HTR-8/SVneo (cell line): ENCODE data around the gene B3GALT6.
A peak's percentile ranks its signal among the peaks of the same experiment; 100 is the strongest.
"Not testable (repeated sequence)": the region's sequence is repeated elsewhere in the genome, so short reads cannot be mapped to it uniquely, and the experiment has no call there.

Source experiments
- DNase-seq: peaks from one replicate; pipeline ENCODE4 v3.0.0; 2011; ENCODE audit warnings: low spot score, mixed read lengths; ENCODE audit not compliant: insufficient read length
- FAIRE-seq: peaks from 2 replicates; lab custom pipeline; 2011; peaks lifted over from hg19 to GRCh38; lab: Jason Lieb, UNC

B3GALT6 gene

DNA sequence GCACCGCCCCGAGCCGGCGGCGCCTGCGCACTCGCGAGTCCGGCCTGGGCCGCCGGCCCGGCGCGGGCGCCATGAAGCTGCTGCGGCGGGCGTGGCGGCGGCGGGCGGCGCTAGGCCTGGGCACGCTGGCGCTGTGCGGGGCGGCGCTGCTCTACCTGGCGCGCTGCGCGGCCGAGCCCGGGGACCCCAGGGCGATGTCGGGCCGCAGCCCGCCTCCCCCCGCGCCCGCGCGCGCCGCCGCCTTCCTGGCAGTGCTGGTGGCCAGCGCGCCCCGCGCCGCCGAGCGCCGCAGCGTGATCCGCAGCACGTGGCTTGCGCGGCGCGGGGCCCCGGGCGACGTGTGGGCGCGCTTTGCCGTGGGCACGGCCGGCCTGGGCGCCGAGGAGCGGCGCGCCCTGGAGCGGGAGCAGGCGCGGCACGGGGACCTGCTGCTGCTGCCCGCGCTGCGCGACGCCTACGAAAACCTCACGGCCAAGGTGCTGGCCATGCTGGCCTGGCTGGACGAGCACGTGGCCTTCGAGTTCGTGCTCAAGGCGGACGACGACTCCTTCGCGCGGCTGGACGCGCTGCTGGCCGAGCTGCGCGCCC lies at the start of gene B3GALT6:
Gene B3GALT6, plus strand, starts transcription at position 30 of the 588 bp plus-strand sequence. Its CDS starts 42 bp downstream, at position 72.
- no peak for FAIRE-seq
- no peak for DNase-seq

DNA sequence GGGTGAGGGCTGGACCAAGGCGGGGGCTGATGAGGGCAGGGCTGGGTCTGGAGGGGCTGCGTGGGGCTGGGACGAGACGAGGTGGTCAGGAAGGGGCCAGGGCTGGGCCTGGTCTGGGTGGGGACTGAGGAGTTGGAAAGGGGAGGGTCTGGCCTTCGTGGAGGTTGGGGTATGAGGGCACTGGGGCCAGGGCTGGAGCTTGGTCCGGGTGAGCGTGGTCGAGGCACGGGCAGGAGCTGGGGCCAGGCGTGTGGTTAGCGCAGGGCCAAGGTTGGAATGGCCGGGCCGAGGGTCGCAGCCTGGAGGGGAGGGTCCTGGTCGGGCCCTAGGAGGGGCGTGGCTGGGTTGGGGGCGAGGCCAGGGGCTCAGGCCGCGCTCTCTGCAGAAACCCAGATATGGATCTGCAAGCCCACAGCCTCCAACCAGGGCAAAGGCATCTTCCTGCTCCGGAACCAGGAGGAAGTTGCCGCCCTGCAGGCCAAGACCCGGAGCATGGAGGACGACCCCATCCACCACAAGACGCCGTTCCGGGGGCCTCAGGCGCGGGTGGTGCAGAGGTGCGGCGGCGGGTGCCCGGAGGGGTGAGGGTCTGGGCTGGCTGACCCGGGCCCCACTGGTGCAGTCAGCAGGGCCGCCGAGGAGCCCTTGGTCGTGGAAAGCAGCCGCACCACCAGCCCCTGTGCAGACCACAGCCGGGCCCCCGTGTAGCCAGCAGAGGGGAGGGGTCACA lies 49.4 kb upstream of the B3GALT6 start:
- DNase-seq (no peak), FAIRE-seq (no peak)

DNA sequence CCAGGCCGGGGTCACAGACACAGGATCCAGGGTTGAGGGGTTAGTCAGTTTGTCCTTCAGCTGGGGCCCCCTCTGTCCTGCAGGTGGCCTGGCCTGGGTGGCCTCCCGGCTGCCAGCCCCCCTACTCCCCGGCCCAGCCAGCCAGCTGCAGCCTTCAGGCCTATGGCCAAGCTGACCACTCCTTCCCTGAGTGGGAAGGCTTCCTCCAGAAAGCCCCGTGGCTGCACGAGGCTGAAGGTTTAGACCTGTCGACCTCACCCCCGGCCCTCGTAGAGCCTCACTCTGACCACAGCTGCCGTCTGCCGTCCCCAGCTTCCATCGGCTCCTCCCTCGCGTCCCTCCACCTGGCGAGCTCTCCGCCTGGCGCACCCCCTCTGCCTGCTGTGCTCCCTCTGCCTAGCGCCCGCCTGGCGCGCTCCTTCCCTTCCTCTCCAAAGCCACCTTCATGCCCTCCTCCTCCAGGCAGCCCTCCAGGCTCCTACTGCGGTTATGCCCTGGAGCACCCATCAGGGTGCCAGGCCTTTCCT lies 48.8 kb upstream of the B3GALT6 start:
- DNase-seq (no peak), FAIRE-seq (no peak)

DNA sequence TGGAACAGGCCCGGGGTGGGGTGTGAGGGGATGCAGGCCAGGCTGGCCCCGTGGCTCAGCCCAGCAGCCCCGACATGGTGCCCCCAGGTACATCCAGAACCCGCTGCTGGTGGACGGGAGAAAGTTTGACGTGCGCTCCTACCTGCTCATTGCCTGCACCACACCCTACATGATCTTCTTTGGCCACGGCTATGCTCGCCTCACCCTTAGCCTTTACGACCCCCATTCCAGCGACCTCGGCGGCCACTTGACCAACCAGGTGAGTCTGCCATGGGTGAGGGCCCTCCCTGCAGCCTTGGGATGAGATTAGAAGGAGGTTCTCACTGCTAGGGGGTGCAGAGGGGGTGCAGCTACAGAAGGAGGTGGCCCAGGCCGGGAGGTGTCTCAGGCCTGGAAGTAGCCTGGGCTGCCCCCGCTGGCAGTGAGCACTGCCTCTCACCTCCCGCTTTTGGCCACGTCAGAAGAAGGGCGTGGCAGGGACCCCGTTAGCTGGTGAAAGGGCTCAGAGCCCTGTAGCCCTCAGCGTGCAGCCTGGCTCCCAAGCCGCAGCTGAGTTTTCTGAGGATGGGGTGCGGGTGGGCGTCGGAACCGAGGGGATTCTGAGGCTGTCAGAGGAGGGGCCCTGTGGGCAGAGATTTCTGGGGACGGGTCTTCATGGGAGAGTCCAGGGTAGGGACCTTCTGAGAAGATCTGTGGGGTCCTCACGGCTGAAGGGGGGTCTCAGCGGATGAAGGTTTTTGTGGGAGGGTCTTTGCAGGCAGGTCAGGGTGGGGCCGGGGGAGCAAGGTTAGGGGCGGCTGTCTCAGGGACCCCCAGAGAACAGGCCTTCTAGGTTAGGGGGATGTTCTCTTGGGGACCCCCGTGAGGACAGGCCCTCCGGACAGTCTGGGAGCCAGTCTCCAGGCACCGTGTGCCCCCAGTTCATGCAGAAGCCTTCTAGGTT lies 47.9 kb upstream of the B3GALT6 start:
- FAIRE-seq (no peak), DNase-seq (no peak)

DNA sequence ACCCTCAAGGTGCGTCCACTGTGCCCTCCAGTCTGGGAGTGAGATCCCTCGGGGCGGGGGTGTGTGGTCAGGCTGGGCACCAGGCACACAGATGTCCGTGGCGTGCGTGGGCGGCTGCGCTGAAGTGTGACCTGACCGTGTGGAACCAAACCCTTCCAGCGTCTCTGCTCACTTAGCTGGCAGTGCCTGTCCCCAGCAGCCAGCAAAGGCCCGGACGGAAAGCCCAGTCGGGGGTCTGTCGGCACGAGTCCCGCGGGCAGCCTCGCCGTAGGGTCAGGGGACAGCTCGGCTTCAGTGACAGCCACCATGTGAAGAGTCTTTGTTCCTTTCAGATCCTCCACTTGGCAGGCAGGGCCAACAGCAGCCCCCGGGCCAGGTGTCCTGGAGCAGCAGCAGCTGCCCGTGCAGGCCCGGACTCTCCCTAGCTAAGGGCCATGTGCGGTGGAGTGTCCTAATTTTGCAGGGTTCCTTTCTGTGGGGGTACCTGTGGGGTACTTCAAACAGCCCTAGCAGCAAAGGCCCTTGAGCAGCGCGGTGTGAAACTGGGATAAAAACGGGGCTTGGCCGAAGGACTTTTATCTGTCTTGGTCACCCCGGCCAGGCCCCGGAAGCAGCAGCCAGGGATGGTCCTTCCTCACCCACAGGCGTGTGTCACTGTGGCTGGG lies 46.8 kb upstream of the B3GALT6 start:
- FAIRE-seq (no peak), DNase-seq (no peak)

DNA sequence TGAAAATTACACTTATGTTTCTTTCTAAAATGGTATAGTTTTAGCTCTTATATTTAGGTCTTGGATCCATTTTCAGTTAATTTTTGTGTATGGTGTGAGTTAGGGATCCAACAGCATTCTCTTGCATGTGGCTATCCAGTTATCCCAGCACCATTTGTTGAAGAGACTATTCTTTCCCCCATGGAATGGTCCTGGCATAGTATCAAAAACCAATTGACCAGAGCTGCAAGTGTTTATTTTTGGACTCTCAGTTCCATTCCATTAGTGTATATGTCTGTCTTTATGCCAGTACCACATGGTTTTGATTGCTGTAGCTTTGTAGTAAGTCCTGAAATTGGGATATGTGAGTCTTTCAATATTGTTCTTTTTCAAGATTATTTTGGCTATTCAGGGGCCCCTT lies 44.1 kb upstream of the B3GALT6 start:
- DNase-seq = no peak
- FAIRE-seq = no peak

GRCh38 chr1:1189111-1189510 lies 42.9 kb upstream of the B3GALT6 start:
- DNase-seq (no peak), FAIRE-seq (no peak)

DNA sequence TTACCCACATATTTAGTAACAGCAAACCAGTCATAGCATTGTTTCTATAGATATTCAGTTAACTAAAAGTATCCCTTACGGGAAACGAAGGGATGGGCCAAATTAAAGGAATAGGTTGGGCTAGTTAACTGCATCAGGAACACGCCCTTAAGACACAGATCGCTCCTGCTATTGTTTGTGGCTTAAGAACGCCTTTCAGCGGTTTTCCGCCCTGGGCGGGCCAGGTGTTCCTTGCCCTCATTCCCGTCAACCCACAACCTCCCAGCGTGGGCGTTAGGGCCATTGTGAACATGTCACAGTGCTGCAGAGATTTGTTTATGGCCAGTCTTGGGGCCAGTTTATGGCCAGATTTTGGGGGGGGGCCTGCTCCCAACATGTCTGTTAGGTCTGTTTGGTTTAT lies 40.3 kb upstream of the B3GALT6 start:
- no peak for FAIRE-seq
- DNase-seq = no peak

DNA sequence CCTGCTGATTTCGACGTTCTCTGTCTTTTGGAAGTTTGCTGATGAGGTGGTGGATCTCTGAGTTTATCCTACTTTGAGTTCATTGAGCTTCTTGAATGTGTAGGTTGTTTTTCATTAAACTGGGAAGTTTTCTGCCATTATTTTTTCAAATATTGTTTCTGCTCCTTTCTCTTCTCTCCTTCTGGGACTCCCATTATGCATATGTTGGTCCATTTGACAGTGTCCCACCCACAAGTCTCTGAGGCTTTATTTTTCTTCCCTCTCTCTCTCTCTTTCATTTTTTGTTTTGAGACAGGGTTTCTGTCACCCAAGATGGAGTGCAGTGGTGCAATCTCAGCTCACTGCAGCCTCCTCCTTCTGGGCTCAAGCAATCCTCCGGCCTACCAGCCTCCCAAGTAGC lies 37.3 kb upstream of the B3GALT6 start:
- no peak for DNase-seq
- FAIRE-seq = no peak

GRCh38 chr1:1195726-1196125 lies 36.3 kb upstream of the B3GALT6 start:
- not testable (repeated sequence) for DNase-seq, FAIRE-seq

GRCh38 chr1:1196431-1197187 lies 35.4 kb upstream of the B3GALT6 start:
- no peak for DNase-seq
- peak; percentile 16 for FAIRE-seq

DNA sequence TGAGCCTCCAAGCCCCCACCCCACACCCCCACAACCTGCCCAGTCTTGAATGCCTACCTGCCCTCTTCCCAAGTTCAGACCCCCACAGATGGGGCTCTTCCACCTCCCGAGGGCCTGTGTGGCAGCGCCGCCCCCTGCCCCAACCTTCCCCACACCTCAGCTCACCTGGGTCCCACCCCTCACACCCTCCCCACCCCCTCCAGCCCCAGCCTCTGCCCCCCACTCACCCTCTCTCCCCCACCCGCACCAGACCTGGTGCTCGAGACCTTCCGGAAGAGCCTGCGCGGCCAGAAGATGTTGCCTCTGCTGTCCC lies 34.9 kb upstream of the B3GALT6 start:
- FAIRE-seq = no peak
- no peak for DNase-seq

- no peak for DNase-seq
- no peak for FAIRE-seq
Measured at GRCh38 chr1:1197551-1198422, 34.2 kb upstream of the B3GALT6 start.

GRCh38 chr1:1198423-1199140 lies 33.5 kb upstream of the B3GALT6 start:
- FAIRE-seq = no peak
- no peak for DNase-seq

DNA sequence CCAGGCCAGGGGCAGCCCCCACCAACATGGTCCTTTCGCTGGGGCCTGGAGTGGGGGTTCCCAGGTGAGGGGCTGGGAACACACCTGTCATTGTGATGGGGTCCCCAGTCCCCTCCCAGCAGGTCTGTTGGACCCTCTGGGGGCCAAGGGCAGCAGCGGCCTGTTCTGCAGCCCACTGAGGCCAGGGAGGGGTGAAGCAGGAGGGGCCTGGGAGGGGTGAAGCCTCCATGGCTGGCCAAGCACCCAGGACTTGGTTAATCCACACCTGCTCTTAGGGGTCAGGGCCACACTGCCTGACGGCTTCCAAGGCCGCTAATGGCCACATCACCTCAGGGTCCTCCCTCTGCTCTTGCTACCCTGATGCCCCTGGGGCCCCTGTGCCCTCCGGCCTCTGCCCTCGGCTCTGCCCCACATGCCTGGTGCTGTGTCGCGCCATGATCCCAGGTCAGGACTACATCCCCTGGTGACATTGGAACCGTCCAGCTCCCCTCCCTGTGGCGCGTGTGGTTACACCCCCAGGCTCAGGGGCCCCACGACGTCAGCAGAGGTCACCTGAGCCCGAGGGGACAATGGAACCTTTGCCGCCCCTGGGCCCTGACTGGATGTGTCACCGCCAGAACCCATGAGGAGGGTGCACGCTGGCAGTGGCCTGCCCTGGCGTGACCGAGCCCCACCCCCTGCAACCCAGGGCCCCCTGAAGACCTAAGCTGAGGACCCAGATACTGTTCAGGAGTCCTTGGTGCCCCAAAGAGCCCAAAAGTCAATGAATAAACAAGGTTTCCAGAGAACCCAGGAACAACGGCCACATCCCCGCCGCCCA lies 32.7 kb upstream of the B3GALT6 start:
- FAIRE-seq = no peak
- DNase-seq = no peak

DNA sequence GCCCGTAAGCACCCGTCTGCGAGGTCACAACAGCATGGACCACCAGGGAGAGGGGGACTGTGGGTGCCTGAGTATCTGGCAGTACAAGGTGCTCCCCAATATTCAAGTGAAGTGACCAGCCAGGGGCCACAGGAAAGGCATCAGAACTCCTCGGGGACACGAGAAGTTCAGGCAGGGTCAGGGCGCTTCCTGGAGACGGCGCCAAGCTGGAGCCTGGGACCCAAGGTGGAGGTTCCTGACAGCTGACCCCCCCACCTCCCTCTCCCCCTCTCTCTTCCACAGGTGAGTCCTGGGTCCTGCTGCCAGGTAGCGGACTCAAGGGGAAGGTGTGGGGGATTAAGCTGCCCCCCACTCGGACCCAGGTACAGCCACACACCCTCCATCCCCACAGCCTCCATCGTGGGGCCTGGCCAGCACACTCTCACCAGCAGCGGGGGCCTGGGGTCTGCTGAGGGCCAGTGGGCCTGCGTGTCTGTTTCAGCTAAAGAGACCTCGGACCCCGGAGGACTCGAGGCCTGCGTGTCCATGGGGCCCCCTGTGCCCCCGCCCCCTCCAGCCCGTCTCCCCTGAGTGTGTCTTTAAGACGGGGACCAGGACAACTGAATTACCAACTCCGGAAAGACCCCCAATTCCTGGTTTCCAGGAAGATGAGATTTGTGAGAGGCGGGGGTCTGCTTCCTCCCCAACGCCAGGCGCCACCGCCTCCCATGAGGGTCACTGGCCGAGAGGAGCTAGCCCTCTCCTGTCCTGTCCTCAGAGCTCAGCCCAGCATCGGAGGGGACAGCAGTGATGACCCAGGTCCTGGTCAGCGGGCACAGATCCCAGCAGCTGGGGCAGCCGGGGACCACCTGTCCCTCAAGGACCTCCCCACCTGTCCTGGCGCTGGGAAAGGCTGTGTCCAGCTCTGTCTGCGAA lies 31.8 kb upstream of the B3GALT6 start:
- no peak for FAIRE-seq
- DNase-seq = no peak
